Esophagus squamous epithelium (tissue), 5 donors: Measurements from ENCODE around the gene KRT84. TPM values are rescaled to one million over a fixed set of nuclear protein-coding genes. Genes with fewer than 3 reads are reported as not detected.
A peak's percentile ranks its signal among the peaks of the same experiment; 100 is the strongest.

Experiments used
- DNase-seq: peaks from one replicate; lab custom pipeline; 2025; lab: John Stamatoyannopoulos, UW
- H3K27ac ChIP-seq, 4 donors: fragments of 200-600 bp; sonication (generic); one replicate each; pipeline ENCODE4 v1.5.1; 2016 to 2019; ENCODE audit warnings: mild to moderate bottlenecking in 1 of 4
- H3K27me3 ChIP-seq, 4 donors: fragments of 200-600 bp; sonication (generic); 1 replicate in 3 of 4; 2 replicates in 1 of 4; pipeline versions ENCODE4 v1.5.1 to v1.6.0; 2017 to 2021; ENCODE audit warnings: antibody characterized with exemption in 1 of 4
- H3K36me3 ChIP-seq, 3 donors: fragments of 200-600 bp; sonication (generic); one replicate each; pipeline ENCODE4 v1.5.1; 2016 to 2019
- H3K4me1 ChIP-seq, 3 donors: fragments of 200-600 bp; sonication (generic); one replicate each; pipeline ENCODE4 v1.5.1; 2017 to 2019
- H3K4me3 ChIP-seq, 4 donors: fragments of 200-600 bp; sonication (generic); 1 replicate in 3 of 4; 2 replicates in 1 of 4; pipeline ENCODE4 v1.5.1; 2016 to 2019; ENCODE audit warnings: mild to moderate bottlenecking in 2 of 4, moderate library complexity in 1 of 4
- H3K9me3 ChIP-seq, 3 donors: fragments of 200-600 bp; sonication (generic); one replicate each; pipeline ENCODE4 v1.5.1; 2016 to 2019
- CTCF ChIP-seq, 6 experiments: fragments of 450-650 bp in 4 of 6; fragments of 200-600 bp in 2 of 6; sonication (generic) in 2 of 6; IDR thresholded peaks; one replicate each; pipeline ENCODE4 v1.5.1; 2016 to 2019; ENCODE audit warnings: antibody characterized with exemption in 6 of 6, mild to moderate bottlenecking in 4 of 6, moderate library complexity in 4 of 6
- POLR2A ChIP-seq, 4 donors: fragments of 450-650 bp; IDR thresholded peaks; one replicate each; pipeline ENCODE4 v1.6.1; 2017; ENCODE audit warnings: antibody characterized with exemption in 4 of 4, mild to moderate bottlenecking in 4 of 4, moderate library complexity in 3 of 4
- WGBS, 2 donors: methylation state at CpG; one replicate each; pipeline ENCODE4 v1.1.5; 2018; 5-methylcytosine and 5-hydroxymethylcytosine counted together
- intact Hi-C: fragments of 100-400 bp; cut with DNase I; formaldehyde crosslinking; loops from one replicate; pipeline ENCODE4 v1.15.0; 2022
- total RNA-seq, 4 donors: library from RNA; depleted of rRNA; stranded (reverse); fragments of >200 nt; gene quantifications; one replicate each; pipeline ENCODE4 v1.1.0, GENCODE V29; 2016
- donor health status: DM: yes; HTN: yes; CAD: no.

Gene KRT84
- under 1 TPM in 1 of 4 donors, not detected in 3; 0.30 TPM for total RNA-seq

- no peak for DNase-seq
These were observed at the start of gene KRT84 for GRCh38 chr12:52385226-52385702. Gene KRT84, minus strand, starts transcription at chr12:52385652. Its CDS starts 67 bp downstream, at chr12:52385585.

GRCh38 chr12:52434760-52435530 lies 49.5 kb upstream of the KRT84 start:
- intact Hi-C loops, result no loop called here
- DNase-seq, result no peak
- H3K27me3 ChIP-seq, result peaks cover 0 to 31% (median 0%) of the 10 kb centered on the region in 4 donors
- H3K27ac ChIP-seq, result peak overlapping the region in 3 of 4 donors; percentile 49 to 61 (median 57)
- H3K4me1 ChIP-seq, result peaks cover 20 to 50% (median 34%) of the 10 kb centered on the region in 3 donors
- TF ChIP-seq CTCF (IDR thresholded peaks at IDR 0.05), result no peak
- no peak for TF ChIP-seq POLR2A (IDR thresholded peaks at IDR 0.05)
- no peak overlapping the region for H3K4me3 ChIP-seq
- 72 to 76% methylated on average over 6 of the region's 6 CpGs for WGBS, 2 donors
- H3K36me3 ChIP-seq, result no peaks in the 10 kb centered on the region
- H3K9me3 ChIP-seq, result no peaks in the 10 kb centered on the region

More at GRCh38 chr12:52385226-52385702, at the start of gene KRT84:
- Histone ChIP-seq H3K36me3 (no peaks in the 10 kb centered on the region), H3K4me1 (peaks cover 6 to 25% (median 16%) of the 10 kb centered on the region in 3 donors), H3K27me3 (peaks cover 0 to 5% (median 0%) of the 10 kb centered on the region in 4 donors), H3K9me3 (no peaks in the 10 kb centered on the region), H3K4me3 (no peak within 1 kb of the TSS), H3K27ac (no peak within 1 kb of the TSS)
- TF ChIP-seq CTCF (IDR thresholded peaks at IDR 0.05) (no peak), POLR2A (IDR thresholded peaks at IDR 0.05) (no peak)
- intact Hi-C loops, result loop anchor here (10.0 kb wide), 1 partner anchor 190 kb away; the partner anchor contains the start of gene KRT74
- whole genome bisulfite sequencing, 2 donors, result 95 to 98% methylated on average over 5 to 9 of the region's 11 CpGs

GRCh38 chr12:52434081-52434733 lies 48.8 kb upstream of the KRT84 start, which contains the start of gene KRT75:
Gene KRT75, minus strand, starts transcription at chr12:52434371. Its CDS starts 67 bp downstream, at chr12:52434304.
- intact Hi-C loops, result no loop called here
- Histone ChIP-seq H3K9me3 (no peaks in the 10 kb centered on the region), H3K27ac (peak within 1 kb of the TSS in 2 of 4 donors; percentile 49 to 61), H3K4me1 (peaks cover 20 to 42% (median 34%) of the 10 kb centered on the region in 3 donors), H3K36me3 (no peaks in the 10 kb centered on the region), H3K4me3 (no peak within 1 kb of the TSS), H3K27me3 (peaks cover 0 to 38% (median 0%) of the 10 kb centered on the region in 4 donors)
- no peak for DNase-seq
- 65 to 66% methylated on average over 14 to 17 of the region's 20 CpGs for WGBS, 2 donors
- TF ChIP-seq POLR2A (IDR thresholded peaks at IDR 0.05) (no peak), CTCF (IDR thresholded peaks at IDR 0.05) (no peak)

GRCh38 chr12:52433501-52434080 lies 48.1 kb upstream of the KRT84 start:
- peaks cover 16 to 36% (median 31%) of the 10 kb centered on the region in 3 donors for H3K4me1 ChIP-seq
- WGBS, 2 donors, result 86 to 96% methylated on average over 11 to 12 of the region's 12 CpGs
- TF ChIP-seq CTCF (IDR thresholded peaks at IDR 0.05) (no peak), POLR2A (IDR thresholded peaks at IDR 0.05) (no peak)
- intact Hi-C loops, result no loop called here
- H3K27me3 ChIP-seq, result peaks cover 0 to 39% (median 0%) of the 10 kb centered on the region in 4 donors
- H3K4me3 ChIP-seq, result no peak overlapping the region
- H3K9me3 ChIP-seq, result no peaks in the 10 kb centered on the region
- no peaks in the 10 kb centered on the region for H3K36me3 ChIP-seq
- H3K27ac ChIP-seq, result no peak overlapping the region
- no peak for DNase-seq
